ENCODE data around the gene FAF1.
"Not testable (repeated sequence)": the region's sequence is repeated elsewhere in the genome, so short reads cannot be mapped to it uniquely, and the experiment has no call there.

FAF1 gene

GRCh38 chr1:50901872-50902271, 58.2 kb downstream of the FAF1 start:
- no peak for DNase-seq

GRCh38 chr1:50898773-50899172, 61.3 kb downstream of the FAF1 start:
- DNase-seq, result no peak

- DNase-seq, result no peak
Measured at GRCh38 chr1:50894340-50894739, 65.7 kb downstream of the FAF1 start.

- DNase-seq, result no peak
Measured at GRCh38 chr1:50893466-50893865, 66.6 kb downstream of the FAF1 start.

- not testable (repeated sequence) for DNase-seq
Measured at GRCh38 chr1:50887555-50887954, 72.5 kb downstream of the FAF1 start.

- DNase-seq, result no peak
Measured at GRCh38 chr1:50880373-50880772, 79.7 kb downstream of the FAF1 start.

GRCh38 chr1:50879137-50879536, 80.9 kb downstream of the FAF1 start:
- no peak for DNase-seq

- DNase-seq, result no peak
Measured at GRCh38 chr1:50878434-50878833, 81.6 kb downstream of the FAF1 start.

- no peak for DNase-seq
Measured at GRCh38 chr1:50877641-50878040, 82.4 kb downstream of the FAF1 start.

- DNase-seq, result peak; percentile 2
Measured at GRCh38 chr1:50873458-50874187, 86.4 kb downstream of the FAF1 start.

GRCh38 chr1:50864845-50865244, 95.2 kb downstream of the FAF1 start:
- DNase-seq, result not testable (repeated sequence)

- no peak for DNase-seq
Measured at GRCh38 chr1:50861772-50862171, 98.3 kb downstream of the FAF1 start.

GRCh38 chr1:50860702-50861101, 99.4 kb downstream of the FAF1 start:
- DNase-seq, result no peak

- DNase-seq, result no peak
Measured at GRCh38 chr1:50860256-50860655, 99.8 kb downstream of the FAF1 start.

- DNase-seq, result no peak
Measured at GRCh38 chr1:50859657-50860056, 100.4 kb downstream of the FAF1 start.

- DNase-seq, result no peak
Measured at GRCh38 chr1:50858761-50859160, 101.3 kb downstream of the FAF1 start.

GRCh38 chr1:50857702-50858101, 102.4 kb downstream of the FAF1 start:
- DNase-seq, result no peak

GRCh38 chr1:50853325-50853724, 106.7 kb downstream of the FAF1 start:
- DNase-seq, result no peak

GRCh38 chr1:50852889-50853288, 107.2 kb downstream of the FAF1 start:
- no peak for DNase-seq

- DNase-seq, result no peak
Measured at GRCh38 chr1:50851466-50851865, 108.6 kb downstream of the FAF1 start.

GRCh38 chr1:50851034-50851433, 109.0 kb downstream of the FAF1 start:
- DNase-seq, result no peak

- no peak for DNase-seq
Measured at GRCh38 chr1:50847303-50847702, 112.8 kb downstream of the FAF1 start.

- no peak for DNase-seq
Measured at GRCh38 chr1:50846224-50846839, 113.7 kb downstream of the FAF1 start.

- DNase-seq, result no peak
Measured at GRCh38 chr1:50841791-50842387, 118.2 kb downstream of the FAF1 start.

All from NCI-H2171 (cell line).